ENCODE results near the gene C19orf47.

GRCh38 chr19:40365010-40365409 is 16.8 kb upstream of the C19orf47 start:
- TF ChIP-seq CTCF (conservative IDR thresholded peaks at IDR 0.05 in 1 of 2, IDR thresholded peaks at IDR 0.05 in 1 of 2; ENCODE audit: low read depth in 1 of 2, low read length in 2 of 2), result no peak
- no peak for TF ChIP-seq EZH2 (IDR thresholded peaks at IDR 0.05; ENCODE audit: low read length, missing control alignments)

All from fibroblast of lung (primary cell).